HG02970 (cell line): ENCODE data around the gene MPV17.
A peak's percentile ranks its signal among the peaks of the same experiment; 100 is the strongest.
"Not testable (repeated sequence)": the region's sequence is repeated elsewhere in the genome, so short reads cannot be mapped to it uniquely, and the experiment has no call there.

ENCODE experiments used
- ATAC-seq: cut with Tn5 transposase; IDR thresholded peaks from one replicate; pipeline ENCODE4 v1.9.1; 2021; ENCODE audit warnings: mild to moderate bottlenecking, moderate library complexity, moderate number of reproducible peaks; ENCODE audit not compliant: unreplicated experiment, low FRiP score

The MPV17 gene

GRCh38 chr2:27322766-27323595, at the start of gene MPV17:
TSS of gene MPV17 (minus strand) at chr2:27323097. CDS start at chr2:27322517, 580 bp downstream.
- peak; percentile 86 for ATAC-seq

- ATAC-seq = peak; percentile 4
Observed at GRCh38 chr2:27370816-27371620, 48.1 kb upstream of the MPV17 start.

DNA sequence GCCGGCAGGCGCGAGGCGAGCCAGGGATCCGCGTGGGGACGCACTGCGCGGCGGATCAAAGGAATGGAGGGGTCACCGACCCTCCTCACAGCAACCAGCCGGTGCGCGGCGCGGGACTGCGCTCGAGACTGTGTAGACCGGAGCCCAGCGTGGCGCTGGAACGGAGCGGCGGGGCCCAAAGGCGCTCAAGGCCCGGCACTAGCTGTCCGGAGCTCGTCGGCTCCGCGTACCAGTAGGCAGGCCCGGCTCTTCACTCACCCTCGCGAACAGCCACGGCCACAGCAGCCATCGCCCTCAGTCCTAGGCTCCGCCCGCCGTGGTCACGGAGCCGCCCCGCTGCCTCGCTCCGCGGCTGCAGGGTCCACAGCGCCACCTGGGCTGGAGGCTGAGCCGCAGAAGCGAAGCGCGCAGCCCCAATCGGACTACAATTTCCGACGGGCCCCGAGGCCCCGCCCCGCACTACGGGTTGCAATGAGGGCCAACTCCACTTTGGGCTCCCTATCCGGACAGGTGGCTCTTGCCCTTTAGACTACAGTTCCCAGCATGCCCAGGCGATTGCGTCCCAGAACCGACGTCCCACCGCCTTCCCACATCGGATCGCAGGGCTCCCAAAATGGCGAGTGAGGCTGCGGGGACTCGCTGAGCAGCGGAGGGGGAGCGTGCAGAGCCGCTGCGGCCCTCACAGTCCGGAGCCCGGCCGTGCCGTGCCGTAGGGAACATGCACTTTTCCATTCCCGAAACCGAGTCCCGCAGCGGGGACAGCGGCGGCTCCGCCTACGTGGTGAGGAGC, 47.3 kb upstream of the MPV17 start, which contains the start of the genes EIF2B4 and SNX17:
TSS of gene EIF2B4 (minus strand) at position 313 of the 790 bp plus-strand sequence. CDS start at position 289, 24 bp downstream.
TSS of gene SNX17 (plus strand) at position 591 of the 790 bp plus-strand sequence. CDS start at position 719, 128 bp downstream.
- ATAC-seq = peak; percentile 90

DNA sequence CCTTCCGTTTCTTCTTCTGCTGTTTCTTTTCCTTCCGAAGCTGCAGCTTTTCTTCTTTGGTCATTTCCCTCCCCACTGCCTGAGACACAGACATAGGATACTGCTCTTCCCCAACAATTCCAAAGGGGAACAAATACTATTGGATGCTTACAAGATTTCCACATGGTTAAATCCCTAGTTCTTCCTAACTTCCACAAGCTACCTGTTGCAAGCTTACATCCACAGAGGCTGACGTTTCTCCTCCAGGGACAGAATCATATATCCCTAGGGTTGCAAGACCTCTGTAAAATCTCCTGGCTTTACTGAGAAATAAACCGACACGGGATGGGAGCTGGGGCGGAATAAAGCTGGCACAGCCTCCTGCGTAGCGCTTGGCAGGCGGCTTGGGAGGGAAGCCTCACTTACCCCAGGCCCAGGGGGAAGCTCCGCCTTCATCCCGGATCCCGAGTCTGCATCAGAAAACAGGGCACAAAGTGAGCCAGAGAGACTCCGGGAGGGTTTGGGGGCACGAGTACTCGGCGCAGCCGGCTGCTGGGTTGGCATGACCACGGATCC, 46.7 kb upstream of the MPV17 start:
- peak; percentile 4 for ATAC-seq

DNA sequence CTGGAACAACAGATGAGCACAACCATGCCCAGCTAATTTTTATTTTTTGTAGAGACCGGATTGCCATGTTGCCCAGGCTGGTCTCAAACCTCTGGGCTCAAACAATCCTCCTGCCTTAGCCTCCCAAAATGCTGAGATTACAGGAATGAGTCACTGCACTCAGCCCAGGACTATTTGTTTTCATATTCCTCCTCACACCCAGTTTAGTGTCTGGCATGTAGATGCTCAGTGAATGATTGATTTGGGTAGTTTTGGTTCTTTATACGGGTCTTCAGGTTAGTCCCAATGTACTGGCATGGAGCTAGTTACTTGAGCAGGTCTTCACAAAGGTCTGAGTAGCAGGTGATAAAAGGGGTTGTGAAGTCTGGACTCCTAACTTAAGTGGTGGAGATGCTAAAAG, 41.0 kb upstream of the MPV17 start:
- no peak for ATAC-seq

GRCh38 chr2:27362678-27363420, 40.0 kb upstream of the MPV17 start:
- ATAC-seq = no peak

GRCh38 chr2:27356382-27357181, 33.7 kb upstream of the MPV17 start, which contains the start of gene GTF3C2:
TSS of gene GTF3C2 (minus strand) at chr2:27356764. CDS start at chr2:27343554, 13,210 bp downstream.
- ATAC-seq = peak; percentile 93

DNA sequence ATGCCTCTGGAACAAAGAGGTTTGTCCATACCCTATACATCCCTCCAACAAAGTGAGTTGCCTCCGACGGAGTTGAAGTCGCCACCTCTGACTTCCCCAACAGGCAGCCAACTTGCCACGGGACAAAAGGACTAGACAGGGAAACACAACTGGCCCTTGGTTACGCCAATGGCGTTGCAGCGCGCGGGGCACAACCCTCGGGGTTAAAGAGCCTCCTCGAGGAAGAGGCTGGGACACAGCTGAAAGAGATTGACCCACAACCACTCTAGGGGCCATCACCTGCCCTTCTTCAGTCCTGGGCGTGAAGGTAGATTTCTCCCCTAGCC, 33.1 kb upstream of the MPV17 start:
- ATAC-seq = peak; percentile 35

DNA sequence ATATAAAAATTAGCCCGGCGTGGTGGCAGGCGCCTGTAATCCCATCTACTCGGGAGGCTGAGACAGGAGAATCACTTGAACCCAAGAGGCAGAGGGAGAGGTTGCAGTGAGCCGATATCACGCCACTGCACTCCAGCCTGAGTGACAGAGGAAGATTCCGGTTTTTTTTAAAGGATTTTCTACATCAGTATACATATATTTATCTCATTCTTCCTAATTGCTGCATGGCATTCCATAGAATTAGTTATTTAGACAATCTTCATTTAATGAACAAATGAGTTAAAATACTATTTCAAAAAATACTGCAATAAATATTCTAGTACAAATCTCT, 31.7 kb upstream of the MPV17 start:
- ATAC-seq = no peak

DNA sequence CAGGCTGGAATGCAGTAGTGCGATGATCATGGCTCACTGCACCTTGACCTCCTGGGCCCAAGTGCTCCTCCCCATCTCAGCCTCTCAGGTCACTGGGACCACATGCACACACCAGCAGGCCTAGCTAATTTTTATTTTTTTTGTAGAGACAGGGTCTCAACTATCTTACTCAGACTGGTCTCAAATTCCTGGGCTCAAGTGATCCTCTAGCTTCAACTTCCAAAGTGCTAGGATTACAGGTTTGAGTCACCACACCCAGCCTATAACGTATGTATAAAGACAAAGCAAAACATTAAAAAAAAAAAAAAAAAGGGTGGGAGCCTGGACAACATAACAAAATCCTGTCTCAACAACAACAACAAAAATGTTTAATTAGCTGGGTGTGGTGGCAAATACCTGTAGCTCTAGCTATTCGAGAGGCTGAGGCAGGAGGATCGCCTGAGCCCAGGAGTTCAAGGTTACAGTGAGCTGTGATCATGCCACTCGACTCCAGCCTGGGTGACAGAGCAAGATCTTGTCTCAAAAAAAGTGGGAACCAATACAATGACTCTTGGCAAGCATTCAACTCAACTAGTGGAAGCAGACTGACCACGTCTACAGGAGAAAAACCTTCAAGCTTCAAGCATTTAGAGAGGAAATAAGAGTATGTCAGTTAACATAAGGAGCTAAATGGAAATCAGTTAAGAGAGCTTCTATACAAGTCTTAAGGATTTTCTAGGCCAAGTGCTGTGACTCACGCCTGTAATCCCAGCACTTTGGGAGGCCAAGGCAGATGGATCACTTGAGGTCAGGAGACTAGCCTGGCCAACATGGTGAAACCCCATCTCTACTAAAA, 31.1 kb upstream of the MPV17 start:
- no peak for ATAC-seq

- ATAC-seq = not testable (repeated sequence)
Observed at GRCh38 chr2:27353386-27353761, 30.5 kb upstream of the MPV17 start.

DNA sequence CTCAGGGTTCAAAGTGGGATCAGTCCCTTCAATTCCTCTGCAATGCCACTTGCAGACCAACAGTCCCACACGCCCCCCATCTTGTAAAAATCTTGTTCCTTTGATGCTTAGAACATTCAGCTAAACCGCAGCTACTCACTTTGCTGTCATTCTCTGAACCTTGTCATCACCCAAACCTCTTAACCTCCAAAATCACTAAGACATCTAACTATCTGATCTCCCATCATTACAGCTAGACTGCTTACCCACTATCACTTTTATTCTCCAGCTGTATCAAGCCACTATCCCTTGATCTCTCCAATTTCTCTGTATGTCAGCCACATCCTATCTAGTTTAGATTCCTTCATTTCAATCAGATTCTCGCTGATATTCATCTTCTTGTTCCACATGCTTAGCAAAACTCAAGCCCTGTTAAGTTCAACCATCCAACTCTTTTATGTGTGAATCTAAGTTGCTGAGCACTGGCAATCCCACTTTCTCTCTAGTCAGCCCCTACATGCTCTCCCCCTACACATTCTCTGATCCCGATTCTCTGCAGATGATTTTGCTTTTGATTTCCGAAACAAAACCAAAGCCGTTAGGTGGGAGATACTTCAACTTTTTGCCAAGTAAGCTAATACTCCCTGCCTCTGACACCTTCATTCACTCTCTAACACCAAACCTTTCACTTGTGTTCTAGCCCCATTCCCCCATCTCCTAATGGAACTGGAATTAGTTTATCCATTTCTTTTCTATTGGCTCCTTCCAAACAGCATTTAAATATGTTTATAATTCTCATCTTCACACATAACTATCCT, 29.1 kb upstream of the MPV17 start:
- no peak for ATAC-seq

GRCh38 chr2:27350106-27350693, 27.3 kb upstream of the MPV17 start:
- ATAC-seq = no peak

DNA sequence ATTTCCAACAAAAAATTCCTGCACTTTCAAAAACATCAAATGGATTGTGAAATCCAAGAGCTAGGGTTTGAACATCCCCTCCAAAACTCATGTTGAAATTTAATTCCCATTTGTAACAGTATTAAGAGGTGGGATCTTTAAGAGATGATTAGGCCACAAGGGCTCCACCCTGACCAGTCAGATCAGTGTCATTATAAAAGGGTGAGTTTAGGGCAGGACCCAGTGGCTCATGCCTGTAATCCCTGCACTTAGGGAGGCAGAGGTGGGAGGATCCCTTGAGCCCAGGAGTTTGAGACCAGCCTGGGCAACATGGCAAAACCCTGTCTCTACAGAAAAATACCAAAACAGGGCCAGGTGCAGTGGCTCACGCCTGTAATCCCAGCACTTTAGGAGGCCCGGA, 24.7 kb upstream of the MPV17 start:
- no peak for ATAC-seq

DNA sequence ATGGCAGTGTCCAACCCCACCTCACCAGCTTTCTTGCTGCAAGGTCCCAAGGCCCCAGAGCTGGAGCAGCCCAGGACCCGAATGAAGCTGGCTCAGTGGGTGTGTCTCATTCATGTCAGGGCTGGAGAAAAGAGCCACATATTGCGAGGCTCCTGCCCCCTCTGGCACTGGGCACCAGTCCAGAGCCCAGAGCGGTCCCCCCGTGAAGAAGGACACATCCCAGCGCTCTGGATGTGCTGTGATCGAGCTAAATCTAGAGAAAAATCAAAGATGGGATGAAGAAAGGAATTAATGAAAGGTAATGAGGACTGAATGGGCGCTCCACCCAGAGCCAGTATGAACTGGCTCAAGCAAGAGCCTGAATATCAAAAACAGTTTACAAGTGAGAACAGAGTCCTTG, 13.3 kb upstream of the MPV17 start:
- no peak for ATAC-seq

- no peak for ATAC-seq
Observed at GRCh38 chr2:27335311-27335710, 12.4 kb upstream of the MPV17 start.

DNA sequence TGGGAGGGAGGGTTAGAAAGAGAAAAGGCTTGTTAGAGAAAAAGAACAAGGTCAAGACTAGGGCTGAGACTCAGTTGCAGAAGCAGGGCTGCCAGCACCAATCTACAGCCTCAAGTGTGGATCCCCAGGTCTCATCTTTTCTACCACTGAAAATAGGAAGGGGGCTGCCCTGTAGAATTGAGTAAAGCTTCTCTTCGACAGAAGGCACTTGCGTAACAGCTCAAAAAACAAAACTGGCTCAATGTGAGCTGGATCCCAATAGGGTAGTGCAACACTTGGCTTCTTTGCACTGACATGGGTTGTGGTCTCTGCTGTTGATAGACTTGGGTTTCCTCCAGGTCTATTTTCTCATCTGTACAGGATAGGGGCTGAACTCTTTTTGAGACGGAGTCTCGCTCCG, 1.8 kb upstream of the MPV17 start:
- no peak for ATAC-seq
